Natural killer cell (primary cell): Measurements from ENCODE around the gene FCRL5. TPM values are rescaled to one million over a fixed set of nuclear protein-coding genes. Genes with fewer than 3 reads are reported as not detected.

ENCODE experiments used
- ATAC-seq, 3 donors: fragments of 150-1000 bp in 2 of 3; fragments of 200-7000 bp in 1 of 3; cut with Tn5 transposase; 1 replicate in 1 of 3; 2 replicates in 2 of 3; pipeline ENCODE4 v1.10.0; 2021; ENCODE audit warnings: mild to moderate bottlenecking in 2 of 3, moderate library complexity in 2 of 3
- DNase-seq, 2 donors: peaks; one replicate each; pipeline versions ENCODE4 v3.0.0 to v3.0.0-alpha.2; 2013 to 2021; ENCODE audit warnings: mixed read lengths in 1 of 2
- H3K27ac ChIP-seq: one replicate; pipeline ENCODE4 v1.5.1; 2013; ENCODE audit warnings: mild to moderate bottlenecking, low read length
- H3K27me3 ChIP-seq: one replicate; pipeline ENCODE4 v1.6.1; 2013; ENCODE audit warnings: low read length; ENCODE audit not compliant: control insufficient read depth, insufficient read depth
- H3K36me3 ChIP-seq: one replicate; pipeline ENCODE4 v1.6.1; 2013; ENCODE audit warnings: low read length; ENCODE audit not compliant: control insufficient read depth, insufficient read depth
- H3K4me1 ChIP-seq: one replicate; pipeline ENCODE4 v1.6.1; 2013; ENCODE audit warnings: low read length; ENCODE audit not compliant: control insufficient read depth, insufficient read depth
- H3K4me3 ChIP-seq: one replicate; pipeline ENCODE4 v1.5.1; 2013; ENCODE audit warnings: low read length
- H3K9me3 ChIP-seq: one replicate; pipeline ENCODE4 v1.6.1; 2013; ENCODE audit warnings: low read length; ENCODE audit not compliant: control insufficient read depth, insufficient read depth
- H3K27ac Mint-ChIP-seq, 2 donors: one replicate each; pipeline ENCODE4 v1.8.0; 2022; ENCODE audit warnings: mild to moderate bottlenecking in 2 of 2, mixed read lengths in 2 of 2, moderate library complexity in 1 of 2
- H3K27me3 Mint-ChIP-seq, 2 donors: one replicate each; pipeline ENCODE4 v1.8.0; 2022; ENCODE audit warnings: low read depth in 2 of 2, mixed read lengths in 2 of 2
- H3K36me3 Mint-ChIP-seq: one replicate; pipeline ENCODE4 v1.8.0; 2022; ENCODE audit warnings: mixed read lengths
- H3K4me1 Mint-ChIP-seq, 2 donors: one replicate each; pipeline ENCODE4 v1.8.0; 2022; ENCODE audit warnings: mixed read lengths in 2 of 2
- H3K4me3 Mint-ChIP-seq: one replicate; pipeline ENCODE4 v1.8.0; 2022; ENCODE audit warnings: mild to moderate bottlenecking, moderate library complexity, mixed read lengths
- H3K9me3 Mint-ChIP-seq, 2 donors: one replicate each; pipeline ENCODE4 v1.8.0; 2022; ENCODE audit warnings: mixed read lengths in 2 of 2
- CTCF ChIP-seq: fragments of 200-600 bp; IDR thresholded peaks from one replicate; pipeline ENCODE4 v1.8.0; 2022; ENCODE audit warnings: antibody characterized with exemption
- WGBS: methylation state at CpG from one replicate; pipeline ENCODE4 v1.1.7; 2013; ENCODE audit warnings: missing lambda C conversion rate; ENCODE audit not compliant: insufficient coverage; 5-methylcytosine and 5-hydroxymethylcytosine counted together
- intact Hi-C: fragments of 100-400 bp; cut with micrococcal nuclease; formaldehyde crosslinking; loops from one replicate; pipeline ENCODE4 v1.14.2; 2022
- total RNA-seq, 4 donors: library from RNA; stranded (reverse); fragments of 120-200 nt in 1 of 4; gene quantifications; one replicate each; pipeline versions ENCODE4 v1.2.3 to v1.2.4, GENCODE V29; 2013 to 2022

Gene FCRL5
- total RNA-seq, 3 donors from 2014 or later (not counting 1 experiment from before 2014, with no cell fraction given): 0.23 to 3.6 (median 0.54) TPM

GRCh38 chr1:157477419-157477818 lies 74.9 kb downstream of the FCRL5 start:
- Mint-ChIP-seq H3K27ac (no peak overlapping the region), H3K4me1 (peaks cover 0 to under 1% of the 10 kb centered on the region in 2 donors), H3K36me3 (no peaks in the 10 kb centered on the region), H3K9me3 (peaks cover 0 to 4% of the 10 kb centered on the region in 2 donors), H3K4me3 (no peak overlapping the region), H3K27me3 (peaks cover 6 to 11% of the 10 kb centered on the region in 2 donors)
- Histone ChIP-seq H3K27ac (no peak overlapping the region), H3K36me3 (no peaks in the 10 kb centered on the region), H3K4me1 (no peaks in the 10 kb centered on the region), H3K9me3 (peaks cover 11% of the 10 kb centered on the region), H3K4me3 (no peak overlapping the region), H3K27me3 (no peaks in the 10 kb centered on the region)
- ATAC-seq: no peak
- TF ChIP-seq CTCF: no peak
- no peak for DNase-seq
- WGBS: 87% methylated on average over 4 of the region's 4 CpGs
- intact Hi-C loops: no loop called here

GRCh38 chr1:157472959-157473358 lies 79.4 kb downstream of the FCRL5 start:
- Histone ChIP-seq H3K9me3 (peaks cover 3% of the 10 kb centered on the region), H3K4me3 (no peak overlapping the region), H3K36me3 (no peaks in the 10 kb centered on the region), H3K27me3 (no peaks in the 10 kb centered on the region), H3K27ac (no peak overlapping the region), H3K4me1 (no peaks in the 10 kb centered on the region)
- H3K4me3 Mint-ChIP-seq: no peak overlapping the region
- no peaks in the 10 kb centered on the region for H3K36me3 Mint-ChIP-seq
- H3K4me1 Mint-ChIP-seq: peaks cover 0 to 5% of the 10 kb centered on the region in 2 donors
- DNase-seq (no peak), ATAC-seq (no peak)
- peaks cover 6 to 11% of the 10 kb centered on the region in 2 donors for H3K27me3 Mint-ChIP-seq
- no peak overlapping the region for H3K27ac Mint-ChIP-seq
- peaks cover 0 to 1% of the 10 kb centered on the region in 2 donors for H3K9me3 Mint-ChIP-seq
- WGBS: 80% methylated on average over 2 of the region's 3 CpGs
- no peak for TF ChIP-seq CTCF
- intact Hi-C loops: no loop called here

- H3K9me3 ChIP-seq: peaks cover 3% of the 10 kb centered on the region
- intact Hi-C loops: no loop called here
- H3K4me1 ChIP-seq: no peaks in the 10 kb centered on the region
- H3K27ac ChIP-seq: no peak overlapping the region
- 73% methylated on average over 5 of the region's 5 CpGs for WGBS
- no peaks in the 10 kb centered on the region for H3K9me3 Mint-ChIP-seq
- H3K4me3 ChIP-seq: no peak overlapping the region
- H3K27me3 ChIP-seq: no peaks in the 10 kb centered on the region
- no peak overlapping the region for H3K27ac Mint-ChIP-seq
- TF ChIP-seq CTCF: no peak
- H3K27me3 Mint-ChIP-seq: peaks cover 6 to 11% of the 10 kb centered on the region in 2 donors
- no peaks in the 10 kb centered on the region for H3K36me3 ChIP-seq
- no peak for DNase-seq
- no peak for ATAC-seq
- H3K4me3 Mint-ChIP-seq: no peak overlapping the region
- peaks cover 0 to 5% of the 10 kb centered on the region in 2 donors for H3K4me1 Mint-ChIP-seq
- no peaks in the 10 kb centered on the region for H3K36me3 Mint-ChIP-seq
These were observed 80.1 kb downstream of the FCRL5 start for GRCh38 chr1:157472056-157472701.

- no peaks in the 10 kb centered on the region for H3K9me3 Mint-ChIP-seq
- no peak for TF ChIP-seq CTCF
- H3K27me3 Mint-ChIP-seq: peaks cover 6 to 11% of the 10 kb centered on the region in 2 donors
- Histone ChIP-seq H3K27me3 (no peaks in the 10 kb centered on the region), H3K4me1 (no peaks in the 10 kb centered on the region), H3K27ac (no peak overlapping the region), H3K4me3 (no peak overlapping the region), H3K36me3 (no peaks in the 10 kb centered on the region), H3K9me3 (peaks cover 3% of the 10 kb centered on the region)
- no peak for DNase-seq
- WGBS: 100% methylated on average over 2 of the region's 3 CpGs
- ATAC-seq: no peak
- H3K36me3 Mint-ChIP-seq: no peaks in the 10 kb centered on the region
- H3K4me3 Mint-ChIP-seq: no peak overlapping the region
- no peak overlapping the region for H3K27ac Mint-ChIP-seq
- H3K4me1 Mint-ChIP-seq: peaks cover 0 to 5% of the 10 kb centered on the region in 2 donors
- intact Hi-C loops: no loop called here
These were observed 80.8 kb downstream of the FCRL5 start for GRCh38 chr1:157471531-157471930.
